ENCODE measurements around the gene TSEN2.
A peak's percentile ranks its signal among the peaks of the same experiment; 100 is the strongest.
"Not testable (repeated sequence)": the region's sequence is repeated elsewhere in the genome, so short reads cannot be mapped to it uniquely, and the experiment has no call there.

The TSEN2 gene

GRCh38 chr3:12507591-12508281, 23.5 kb downstream of the TSEN2 start:
- no peak for DNase-seq

- DNase-seq = no peak
Measured at GRCh38 chr3:12508291-12508700, 24.0 kb downstream of the TSEN2 start.

GRCh38 chr3:12509466-12509865, 25.2 kb downstream of the TSEN2 start:
- no peak for DNase-seq

- no peak for DNase-seq
Measured at GRCh38 chr3:12512534-12513118, 28.3 kb downstream of the TSEN2 start.

- no peak for DNase-seq
Measured at GRCh38 chr3:12513694-12514446, 29.6 kb downstream of the TSEN2 start.

GRCh38 chr3:12515631-12516030, 31.4 kb downstream of the TSEN2 start:
- no peak for DNase-seq

GRCh38 chr3:12516873-12517272, 32.6 kb downstream of the TSEN2 start:
- DNase-seq = no peak

- DNase-seq = no peak
Measured at GRCh38 chr3:12518261-12519028, 34.2 kb downstream of the TSEN2 start.

GRCh38 chr3:12521010-12521409, 36.7 kb downstream of the TSEN2 start:
- DNase-seq = no peak

GRCh38 chr3:12522721-12523120, 38.4 kb downstream of the TSEN2 start:
- no peak for DNase-seq

- DNase-seq = no peak
Measured at GRCh38 chr3:12527757-12528143, 43.5 kb downstream of the TSEN2 start.

- DNase-seq = no peak
Measured at GRCh38 chr3:12532182-12532581, 47.9 kb downstream of the TSEN2 start.

- DNase-seq = no peak
Measured at GRCh38 chr3:12536423-12536822, 52.1 kb downstream of the TSEN2 start.

GRCh38 chr3:12541625-12542024, 57.3 kb downstream of the TSEN2 start:
- no peak for DNase-seq

GRCh38 chr3:12543497-12543896, 59.2 kb downstream of the TSEN2 start:
- DNase-seq = not testable (repeated sequence)

- no peak for DNase-seq
Measured at GRCh38 chr3:12544652-12545472, 60.6 kb downstream of the TSEN2 start.

- peak; percentile 31 for DNase-seq
Measured at GRCh38 chr3:12545473-12545791, 61.2 kb downstream of the TSEN2 start, which contains the start of gene MKRN2OS. Gene MKRN2OS (minus strand): TSS chr3:12545499. CDS start chr3:12545464, 35 bp downstream.

GRCh38 chr3:12549971-12550760, 65.9 kb downstream of the TSEN2 start:
- no peak for DNase-seq

GRCh38 chr3:12553921-12554391, 69.7 kb downstream of the TSEN2 start:
- peak; percentile 6 for DNase-seq

- DNase-seq = no peak
Measured at GRCh38 chr3:12556314-12556689, 72.0 kb downstream of the TSEN2 start.

GRCh38 chr3:12556690-12557472, 72.6 kb downstream of the TSEN2 start, which contains the start of gene MKRN2:
Gene MKRN2 (plus strand): TSS chr3:12557087. CDS start chr3:12557151, 64 bp downstream.
- peak; percentile 27 for DNase-seq

Data from NCI-H2107 (cell line).